ENCODE measurements around the gene PGAP1. TPM values are rescaled to one million over a fixed set of nuclear protein-coding genes. Genes with fewer than 3 reads are reported as not detected.

Gene PGAP1
- polyA plus RNA-seq, 1 of the 3 experiments (the other 2 are of a cell fraction) = 3.4 TPM

- H3K79me2 ChIP-seq (ENCODE audit: insufficient read depth) = peaks cover 8% of the 10 kb centered on the region; the same call in 1 of the 2 replicates
- no peaks in the 10 kb centered on the region for H3K9me2 ChIP-seq
- no peaks in the 10 kb centered on the region for H4K20me1 ChIP-seq (ENCODE audit: insufficient read depth)
- no peak for DNase-seq
- H3K4me1 ChIP-seq (ENCODE audit: control insufficient read depth in 1 of 2, insufficient read depth in 2 of 2, low read depth in 1 of 2, low read length in 1 of 2) = no peaks in the 10 kb centered on the region
- H2AFZ ChIP-seq (ENCODE audit: low read depth) = no peak overlapping the region
- ChIA-PET CTCF (interaction anchor here (0.6 kb wide), 1 partner anchor 117 kb away, joined by 3 read pairs; no protein-coding TSS in a partner anchor), POLR2A (no interaction called here)
- no peak overlapping the region for H3K4me3 ChIP-seq (ENCODE audit: low read depth in 2 of 2, low read length in 1 of 2)
- no peak overlapping the region for H3K4me2 ChIP-seq
- no peaks in the 10 kb centered on the region for H3K9me3 ChIP-seq
- WGBS (ENCODE audit: low lambda C conversion rate) = 96% methylated on average over 4 of the region's 4 CpGs
- H3K36me3 ChIP-seq (replicated peaks in 1 of 2; ENCODE audit: control insufficient read depth in 1 of 2, insufficient read depth in 2 of 2, low read length in 1 of 2) = peaks cover 85 to 93% of the 10 kb centered on the region in 2 experiments
- TF ChIP-seq YY1 (IDR thresholded peaks at IDR 0.05; ENCODE audit: low read depth) = no peak
- no peak for TF ChIP-seq CHD2 (IDR thresholded peaks at IDR 0.05; ENCODE audit: low read length, partially characterized antibody)
- peak; percentile 29 for TF ChIP-seq FOSL2 (IDR thresholded peaks at IDR 0.05; ENCODE audit: borderline replicate concordance, low read depth)
- no peak overlapping the region for H3K9ac ChIP-seq
- no peak overlapping the region for H3K27ac ChIP-seq (ENCODE audit: low read depth in 2 of 2, low read length in 1 of 2)
- no peaks in the 10 kb centered on the region for H3K27me3 ChIP-seq (ENCODE audit: insufficient read depth)
- H3F3A ChIP-seq (replicated peaks; ENCODE audit: insufficient read depth) = peaks cover 5% of the 10 kb centered on the region
Measured at GRCh38 chr2:196783431-196784094, 142.9 kb downstream of the PGAP1 start.

Small RNA genes within 50 kb of the gene (small RNA-seq; reads per million reads assigned to genes)
- 0 reads per million in 7 experiments for gene AC012486.1

Other genes starting within 250 kb of the PGAP1 start
- 16.5 and 24.0 TPM in 2 replicates for gene GTF3C3, start 127.0 kb downstream of the PGAP1 start, polyA plus RNA-seq (2012; rRNA removed)
- 0.64 and 0.71 TPM in 2 replicates for gene C2orf66, start 117.4 kb downstream of the PGAP1 start, polyA plus RNA-seq (2012; rRNA removed)